GM21423 (cell line): ENCODE results near the gene ASTL.
"Not testable (repeated sequence)": the region's sequence is repeated elsewhere in the genome, so short reads cannot be mapped to it uniquely, and the experiment has no call there.

ENCODE experiments used
- ATAC-seq: cut with Tn5 transposase; IDR thresholded peaks from one replicate; pipeline ENCODE4 v1.9.1; 2021; ENCODE audit warnings: mild to moderate bottlenecking, moderate library complexity; ENCODE audit not compliant: unreplicated experiment

The ASTL gene

DNA sequence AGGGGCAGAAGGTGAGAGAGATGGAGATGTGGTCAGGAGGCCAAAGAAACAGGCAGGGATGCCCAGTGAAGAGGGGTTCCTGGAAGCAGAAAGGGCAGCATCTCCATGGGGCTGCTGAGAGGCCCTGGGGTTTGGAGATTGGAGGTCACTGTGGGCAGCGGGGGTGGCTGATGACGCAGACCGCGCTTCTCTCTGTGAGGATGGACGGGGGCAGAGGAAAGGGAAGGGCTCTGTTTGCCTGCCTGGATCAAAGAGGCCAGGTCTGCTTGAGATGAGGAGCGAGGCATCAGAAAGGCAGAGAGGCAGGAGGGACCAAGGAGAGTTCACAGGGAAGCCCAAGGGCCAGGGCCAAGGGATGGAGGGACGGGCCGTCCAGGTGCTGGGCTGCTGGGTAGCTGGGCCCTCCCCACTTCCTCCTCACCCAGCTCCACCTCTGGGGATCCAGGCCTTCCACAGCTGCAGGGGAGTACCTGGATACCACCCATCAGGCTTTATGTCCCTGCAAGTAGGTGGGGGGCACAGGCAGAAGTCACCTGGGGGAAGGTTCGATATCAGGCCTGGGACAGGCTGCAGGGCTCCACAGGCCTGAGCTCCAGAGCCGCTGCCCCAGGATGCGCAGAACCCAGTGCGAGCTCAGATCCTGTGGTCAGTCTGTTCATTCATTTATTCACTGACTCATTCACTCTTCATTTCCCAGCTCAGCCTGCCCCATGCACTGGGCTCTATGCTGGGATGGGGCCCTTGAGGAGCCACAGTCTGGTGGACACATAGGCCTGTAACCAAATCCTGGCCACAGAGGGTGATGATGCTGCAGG is 52.6 kb downstream of the ASTL start:
- no peak for ATAC-seq

DNA sequence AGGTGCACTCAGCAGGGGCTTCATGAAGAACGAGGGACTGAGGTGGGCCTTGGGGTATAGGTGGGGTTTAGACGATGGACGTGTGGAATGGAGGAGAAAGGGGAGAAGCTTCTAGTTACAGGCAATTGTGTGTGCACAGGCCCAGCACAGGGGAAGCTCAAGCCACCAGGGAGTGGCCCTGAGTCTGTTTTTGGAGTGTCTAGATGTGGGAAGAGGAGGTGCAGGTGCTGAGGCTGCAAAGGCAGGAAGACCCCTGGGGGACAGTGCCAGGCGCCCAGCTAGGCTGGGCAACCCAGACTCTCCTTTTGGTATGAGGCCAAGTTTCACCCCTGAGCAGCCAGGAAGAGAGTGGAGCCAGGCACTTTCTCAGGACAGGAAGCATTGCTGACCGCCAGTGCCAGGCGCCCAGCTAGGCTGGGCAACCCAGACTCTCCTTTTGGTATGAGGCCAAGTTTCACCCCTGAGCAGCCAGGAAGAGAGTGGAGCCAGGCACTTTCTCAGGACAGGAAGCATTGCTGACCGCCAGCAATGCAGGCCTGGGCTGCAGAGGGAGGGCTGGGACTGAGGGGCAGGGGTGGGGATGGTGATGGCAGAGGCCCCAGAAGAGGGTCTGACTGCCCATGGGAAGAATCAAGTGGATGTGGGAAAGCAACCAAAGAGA is 53.3 kb downstream of the ASTL start:
- not testable (repeated sequence) for ATAC-seq

DNA sequence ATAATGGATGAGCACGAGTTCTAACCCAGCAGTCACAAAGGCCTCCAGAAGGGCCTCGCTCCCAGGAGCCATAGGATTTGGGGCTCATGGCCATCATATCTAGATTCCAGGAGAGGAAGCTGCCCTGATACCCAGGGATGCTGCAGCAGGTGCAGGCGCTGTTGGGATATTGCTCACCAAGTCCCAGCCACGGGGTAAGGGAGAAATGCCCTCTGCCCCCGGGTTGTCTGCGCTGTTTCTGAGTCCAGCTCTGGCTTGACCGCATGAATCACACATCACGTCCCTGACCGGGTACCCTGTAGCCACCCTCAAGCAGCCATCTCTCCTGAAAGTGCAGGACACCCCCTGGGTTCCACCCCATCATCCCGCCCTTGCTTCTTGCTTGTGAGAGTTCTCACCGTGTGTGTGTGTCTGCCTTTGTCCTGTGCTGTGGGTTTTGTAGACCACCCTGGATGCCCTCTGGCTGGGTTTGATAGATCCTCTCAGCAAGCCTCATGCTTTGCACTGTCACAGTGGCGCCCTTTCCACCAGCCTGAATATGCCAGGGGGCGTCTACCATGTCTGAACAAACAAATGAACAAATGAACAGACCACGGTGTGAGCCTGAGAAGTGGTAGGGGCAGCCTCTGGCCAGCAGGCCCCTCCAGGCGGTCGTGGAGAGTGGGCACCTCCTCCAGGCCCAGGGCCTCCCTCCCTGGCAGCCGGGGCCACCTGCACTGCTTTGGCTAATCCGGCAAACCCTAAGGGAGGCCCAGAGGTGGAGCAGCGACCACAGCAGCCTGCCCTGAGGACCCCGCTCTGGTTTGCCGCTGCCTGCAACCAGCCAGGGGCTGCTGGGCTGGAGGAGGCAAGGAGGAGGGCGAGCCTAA is 54.1 kb downstream of the ASTL start:
- ATAC-seq, result no peak

DNA sequence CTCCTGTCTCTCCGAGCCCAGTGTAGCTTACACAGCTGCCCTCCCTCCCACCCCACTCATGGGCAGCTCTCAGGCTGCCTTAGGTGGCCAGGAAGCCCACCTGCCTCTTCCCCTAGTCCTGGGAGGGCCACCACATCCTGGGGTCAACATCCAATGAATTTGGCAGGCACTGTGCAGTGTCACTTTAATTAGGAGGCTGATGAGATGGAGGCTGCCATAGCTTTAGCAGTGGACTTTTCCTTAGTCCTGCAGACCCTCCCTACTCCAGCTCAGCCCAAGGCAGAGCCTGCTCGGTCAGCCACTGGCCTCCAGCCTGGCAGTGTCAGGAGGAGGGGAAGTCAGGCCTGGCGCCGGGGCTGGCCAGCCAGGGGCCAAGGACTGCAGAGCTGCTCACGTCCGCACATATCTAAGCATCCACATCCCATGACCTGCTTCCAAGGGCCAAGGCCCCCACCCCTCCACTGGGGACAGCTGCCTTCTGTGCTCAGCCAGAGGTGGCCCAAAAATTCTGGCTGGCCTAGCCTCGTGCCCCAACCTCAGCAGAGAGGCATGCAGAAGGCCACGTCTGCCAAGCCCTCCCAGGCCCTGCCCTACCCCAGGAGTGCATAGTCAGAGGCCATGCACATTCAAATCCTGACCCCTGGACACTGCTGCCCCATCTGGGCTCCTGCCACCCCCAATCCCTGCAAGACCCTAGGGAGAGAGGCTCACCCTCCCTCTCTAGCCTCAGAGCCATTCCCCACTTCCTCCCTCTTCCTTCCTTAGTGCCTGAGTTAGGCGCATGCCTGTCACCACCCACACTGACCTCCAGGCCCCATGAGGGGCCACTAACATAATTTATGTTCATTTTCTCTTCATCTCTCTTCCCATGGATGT is 55.0 kb downstream of the ASTL start:
- no peak for ATAC-seq

DNA sequence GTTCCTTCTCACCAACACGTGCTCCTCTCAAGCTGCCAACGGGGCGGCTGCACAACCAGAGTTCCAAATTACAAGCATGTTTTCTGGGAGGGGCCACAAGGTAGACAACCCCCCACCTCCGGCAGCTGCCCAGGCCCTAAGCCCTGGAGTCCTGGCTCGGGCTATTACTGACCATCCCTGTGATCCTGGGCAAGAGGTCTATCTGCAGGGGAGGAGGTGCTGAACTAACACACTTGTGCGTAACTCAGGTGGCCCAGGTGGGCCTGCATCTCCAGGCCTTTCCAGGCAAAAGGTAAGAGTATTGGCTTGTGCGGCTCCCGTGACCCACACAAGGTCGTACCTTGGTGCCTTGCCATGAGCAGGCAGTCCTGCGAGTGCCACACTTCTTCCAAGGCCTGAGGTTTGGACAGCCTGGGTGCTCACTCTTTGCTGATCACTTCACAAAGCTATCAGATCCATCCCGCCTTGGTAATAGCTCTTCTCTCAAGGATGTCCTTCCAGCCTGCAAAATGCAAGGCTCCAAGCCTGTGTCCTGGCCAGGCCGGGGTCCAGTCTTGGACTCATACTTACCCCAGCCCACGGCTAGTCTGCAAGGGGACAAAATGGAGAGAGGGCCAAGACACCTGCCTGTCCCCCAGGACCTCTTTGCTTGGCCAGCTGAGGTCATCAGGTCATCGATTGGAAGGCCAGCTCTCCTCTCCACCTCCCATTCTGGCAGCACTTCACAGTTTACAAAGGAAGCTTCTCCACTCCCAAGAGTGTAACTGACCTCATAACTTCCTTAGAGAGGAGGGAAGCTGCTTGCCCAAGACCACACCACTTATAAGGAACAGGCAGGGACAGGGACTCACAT is 55.9 kb downstream of the ASTL start:
- ATAC-seq, result no peak

DNA sequence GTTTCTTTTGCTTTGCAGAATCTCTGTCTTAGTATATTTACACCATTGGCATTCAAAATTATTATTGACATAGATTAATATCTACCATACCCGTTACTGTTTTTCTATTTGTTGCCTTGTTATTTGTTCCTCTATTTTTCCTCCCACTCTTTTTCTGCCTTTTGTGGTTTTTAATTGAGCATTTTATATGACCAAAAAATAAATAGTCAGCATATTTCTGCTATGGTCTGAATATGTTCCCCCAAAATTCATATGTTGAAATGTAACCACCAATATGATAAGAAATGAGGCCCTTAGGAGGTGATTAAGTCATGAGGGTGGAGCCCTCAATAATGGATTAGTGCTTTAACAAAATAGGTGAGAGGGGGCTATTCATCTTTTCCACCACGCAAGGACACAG is 57.3 kb downstream of the ASTL start:
- no peak for ATAC-seq

DNA sequence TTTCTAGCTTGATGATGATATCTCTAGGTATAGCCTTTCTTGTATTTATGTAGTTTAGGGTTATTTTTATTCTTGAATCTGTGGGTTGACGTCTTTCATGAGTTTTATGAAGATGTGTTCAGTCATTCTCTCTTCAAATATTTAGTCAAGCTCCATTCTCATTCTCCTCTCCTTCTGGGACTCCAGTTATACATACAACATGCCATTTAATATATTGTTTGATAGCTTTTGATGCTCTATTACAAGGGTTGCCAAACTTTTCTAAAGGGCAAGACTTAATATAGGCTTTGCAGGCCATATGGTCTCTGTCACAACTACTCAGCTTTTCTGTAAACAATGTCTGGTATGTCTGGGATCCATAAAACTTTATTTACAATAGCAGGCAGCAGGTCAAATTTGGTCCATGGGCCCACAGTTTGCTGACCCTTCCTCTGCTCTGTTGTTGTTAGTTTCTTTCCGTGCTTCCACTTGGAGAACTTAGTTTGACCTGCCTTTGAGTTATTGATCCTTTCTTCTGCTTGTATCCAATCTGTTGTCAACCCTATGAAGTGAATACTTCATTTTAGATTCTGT is 63.0 kb downstream of the ASTL start:
- no peak for ATAC-seq

DNA sequence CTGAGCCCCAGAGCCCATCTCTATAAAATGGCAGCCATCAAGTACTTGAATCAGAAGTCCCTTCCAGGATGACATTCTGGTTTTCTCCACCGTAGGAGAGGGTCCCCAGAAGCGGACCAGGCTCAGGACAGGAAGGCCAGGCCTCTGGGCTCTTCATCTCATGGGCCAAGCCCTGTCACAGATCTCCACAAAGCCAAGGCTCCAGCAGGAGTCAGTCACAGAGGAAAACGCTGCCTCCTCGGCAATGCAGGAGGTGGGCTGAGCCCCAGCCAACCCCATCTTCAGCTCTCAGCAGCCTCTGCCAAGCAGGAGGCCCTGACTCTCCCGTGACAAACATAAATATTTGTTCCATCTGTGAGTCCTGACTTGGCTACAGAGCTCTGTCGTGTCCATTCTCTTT is 64.1 kb downstream of the ASTL start:
- no peak for ATAC-seq

DNA sequence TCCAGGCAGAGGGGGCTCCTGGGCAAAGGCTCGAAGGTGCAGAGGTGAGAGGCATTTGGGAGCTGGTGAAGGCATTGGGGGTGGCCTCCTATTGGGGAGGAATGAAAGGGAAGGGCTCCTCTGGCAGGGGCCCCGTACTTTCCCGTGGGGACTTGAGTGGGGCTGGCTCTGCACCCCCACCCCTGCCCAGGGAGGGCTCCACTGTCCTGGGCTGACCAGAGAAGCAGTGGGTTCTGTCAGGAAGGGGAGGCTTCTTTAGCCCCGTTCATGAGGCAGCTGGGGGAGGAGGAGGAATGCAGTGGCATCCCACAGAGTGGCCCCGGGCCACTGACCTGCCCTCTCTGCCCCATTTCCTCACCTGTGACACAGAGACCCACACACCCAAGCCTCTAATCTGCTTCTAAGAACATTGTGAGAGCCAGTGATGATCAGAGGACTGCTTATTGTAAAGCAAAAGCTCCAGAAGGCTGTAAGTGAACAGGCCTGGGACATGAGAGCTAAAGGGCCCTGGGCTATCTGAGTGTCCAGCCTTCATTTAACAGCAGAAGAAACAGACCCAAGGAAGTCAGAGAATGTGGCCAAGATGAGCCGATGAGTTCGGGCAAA is 65.0 kb downstream of the ASTL start:
- no peak for ATAC-seq
